ENCODE measurements around the gene ILF3.

- no peak for TF ChIP-seq RBFOX2 (IDR thresholded peaks at IDR 0.05; ENCODE audit: low read depth, low read length)
- TF ChIP-seq ZNF460 (CRISPR knock-in tag; IDR thresholded peaks at IDR 0.05; ENCODE audit: borderline replicate concordance): no peak
- TF ChIP-seq RAD21 (CRISPR knock-in tag; IDR thresholded peaks at IDR 0.05): no peak
- TF ChIP-seq ZBTB21 (CRISPR knock-in tag; IDR thresholded peaks at IDR 0.05): no peak
- TF ChIP-seq IKZF4 (CRISPR knock-in tag; IDR thresholded peaks at IDR 0.05; ENCODE audit: borderline replicate concordance, low read depth, not compliant biosample characterization): no peak
- no peak for TF ChIP-seq ZBTB8A (CRISPR knock-in tag; IDR thresholded peaks at IDR 0.05; ENCODE audit: borderline replicate concordance, low read depth)
- no peak for TF ChIP-seq CTCF (CRISPR knock-in tag; IDR thresholded peaks at IDR 0.05)
- TF ChIP-seq ZNF746 (CRISPR knock-in tag; IDR thresholded peaks at IDR 0.05): no peak
- no peak for TF ChIP-seq ZNF281 (CRISPR knock-in tag; IDR thresholded peaks at IDR 0.05; ENCODE audit: borderline replicate concordance)
- no peak for TF ChIP-seq EZH2 (conservative IDR thresholded peaks at IDR 0.05; ENCODE audit: low read depth, low read length)
- TF ChIP-seq ZNF180 (CRISPR knock-in tag; IDR thresholded peaks at IDR 0.05; ENCODE audit: borderline replicate concordance, low read depth): no peak
- TF ChIP-seq EP300 (IDR thresholded peaks at IDR 0.05; ENCODE audit: low read depth in 2 of 2, low read length in 2 of 2): no peak
- no peak for TF ChIP-seq EP300 (CRISPR knock-in tag; IDR thresholded peaks at IDR 0.05; ENCODE audit: borderline replicate concordance)
- TF ChIP-seq ZBTB26 (CRISPR knock-in tag; IDR thresholded peaks at IDR 0.05; ENCODE audit: borderline replicate concordance): no peak
Observed at GRCh38 chr19:10667867-10668266, 13.7 kb downstream of the ILF3 start.

Data from HepG2 (cell line).